22Rv1 (cell line): Measurements from ENCODE around the gene CYP1B1.

Experiments
- H3K27ac ChIP-seq: fragments of 450-650 bp; 2 replicates; pipeline ENCODE4 v1.5.1; 2017
- CTCF ChIP-seq: fragments of 450-650 bp; IDR thresholded peaks from 2 replicates; pipeline ENCODE4 v1.5.1; 2017; ENCODE audit warnings: mild to moderate bottlenecking
- ZFX ChIP-seq: fragments of 450-650 bp; IDR thresholded peaks from 2 replicates; pipeline ENCODE4 v1.6.1; 2017; ENCODE audit warnings: antibody characterized with exemption, borderline replicate concordance

Gene CYP1B1

GRCh38 chr2:38037325-38037724 is 38.6 kb downstream of the CYP1B1 start:
- TF ChIP-seq ZFX: no peak
- no peak for TF ChIP-seq CTCF
- H3K27ac ChIP-seq: no peak overlapping the region

- TF ChIP-seq CTCF (no peak), ZFX (no peak)
- no peak overlapping the region for H3K27ac ChIP-seq
Measured at GRCh38 chr2:38035968-38036367, 40.0 kb downstream of the CYP1B1 start.

GRCh38 chr2:38033646-38034045 is 42.3 kb downstream of the CYP1B1 start:
- TF ChIP-seq ZFX: no peak
- no peak for TF ChIP-seq CTCF

GRCh38 chr2:38032946-38033345 is 43.0 kb downstream of the CYP1B1 start:
- no peak overlapping the region for H3K27ac ChIP-seq
- TF ChIP-seq CTCF: no peak
- TF ChIP-seq ZFX: no peak

More at GRCh38 chr2:38033646-38034045, 42.3 kb downstream of the CYP1B1 start:
- H3K27ac ChIP-seq: no peak overlapping the region

GRCh38 chr2:38030635-38031355 is 45.2 kb downstream of the CYP1B1 start:
- H3K27ac ChIP-seq: no peak overlapping the region
- no peak for TF ChIP-seq ZFX
- no peak for TF ChIP-seq CTCF

GRCh38 chr2:38029512-38029911 is 46.4 kb downstream of the CYP1B1 start:
- H3K27ac ChIP-seq: no peak overlapping the region
- TF ChIP-seq CTCF: no peak
- TF ChIP-seq ZFX: no peak

GRCh38 chr2:38028829-38029228 is 47.1 kb downstream of the CYP1B1 start:
- no peak overlapping the region for H3K27ac ChIP-seq
- TF ChIP-seq ZFX: no peak
- no peak for TF ChIP-seq CTCF
